ENCODE results near the gene RFLNA.

The RFLNA gene

GRCh38 chr12:124306686-124307555 is 12.0 kb downstream of the RFLNA start:
- no peaks in the 10 kb centered on the region for H3K4me1 Mint-ChIP-seq
- no peak for TF ChIP-seq CTCF (IDR thresholded peaks at IDR 0.05; ENCODE audit: unreplicated experiment in 3 of 3)
- H3K9me3 Mint-ChIP-seq, result no peaks in the 10 kb centered on the region
- H3K36me3 Mint-ChIP-seq (ENCODE audit: low read depth), result no peaks in the 10 kb centered on the region
- H3K27me3 Mint-ChIP-seq (ENCODE audit: low read depth), result peaks cover 6% of the 10 kb centered on the region
- no peak overlapping the region for H3K27ac Mint-ChIP-seq
- no peak overlapping the region for H3K4me3 Mint-ChIP-seq

GRCh38 chr12:124307556-124307825 is 12.6 kb downstream of the RFLNA start:
- TF ChIP-seq CTCF (IDR thresholded peaks at IDR 0.05; ENCODE audit: unreplicated experiment in 3 of 3), result no peak
- H3K4me1 Mint-ChIP-seq, result no peaks in the 10 kb centered on the region
- H3K9me3 Mint-ChIP-seq, result no peaks in the 10 kb centered on the region
- H3K4me3 Mint-ChIP-seq, result no peak overlapping the region
- H3K27me3 Mint-ChIP-seq (ENCODE audit: low read depth), result peaks cover 8% of the 10 kb centered on the region
- no peaks in the 10 kb centered on the region for H3K36me3 Mint-ChIP-seq (ENCODE audit: low read depth)
- H3K27ac Mint-ChIP-seq, result no peak overlapping the region

GRCh38 chr12:124308741-124309140 is 13.8 kb downstream of the RFLNA start:
- no peak overlapping the region for H3K4me3 Mint-ChIP-seq
- peaks cover 3% of the 10 kb centered on the region for H3K36me3 Mint-ChIP-seq (ENCODE audit: low read depth)
- no peak overlapping the region for H3K27ac Mint-ChIP-seq
- H3K4me1 Mint-ChIP-seq, result no peaks in the 10 kb centered on the region
- H3K27me3 Mint-ChIP-seq (ENCODE audit: low read depth), result peaks cover 9% of the 10 kb centered on the region
- H3K9me3 Mint-ChIP-seq, result no peaks in the 10 kb centered on the region
- TF ChIP-seq CTCF (IDR thresholded peaks at IDR 0.05; ENCODE audit: unreplicated experiment in 3 of 3), result no peak

- Mint-ChIP-seq H3K36me3 (ENCODE audit: low read depth) (peaks cover 5% of the 10 kb centered on the region), H3K9me3 (no peaks in the 10 kb centered on the region), H3K27ac (no peak overlapping the region), H3K4me1 (no peaks in the 10 kb centered on the region), H3K27me3 (ENCODE audit: low read depth) (peaks cover 9% of the 10 kb centered on the region), H3K4me3 (no peak overlapping the region)
- no peak for TF ChIP-seq CTCF (IDR thresholded peaks at IDR 0.05; ENCODE audit: unreplicated experiment in 3 of 3)
Measured at GRCh38 chr12:124309231-124309630, 14.3 kb downstream of the RFLNA start.

- H3K4me1 Mint-ChIP-seq, result no peaks in the 10 kb centered on the region
- H3K36me3 Mint-ChIP-seq (ENCODE audit: low read depth), result peaks cover 5% of the 10 kb centered on the region
- H3K27ac Mint-ChIP-seq, result no peak overlapping the region
- H3K9me3 Mint-ChIP-seq, result no peaks in the 10 kb centered on the region
- no peak for TF ChIP-seq CTCF (IDR thresholded peaks at IDR 0.05; ENCODE audit: unreplicated experiment in 3 of 3)
- no peak overlapping the region for H3K4me3 Mint-ChIP-seq
- H3K27me3 Mint-ChIP-seq (ENCODE audit: low read depth), result peaks cover 6% of the 10 kb centered on the region
Measured at GRCh38 chr12:124309744-124310143, 14.9 kb downstream of the RFLNA start.

- peaks cover 5% of the 10 kb centered on the region for H3K36me3 Mint-ChIP-seq (ENCODE audit: low read depth)
- H3K9me3 Mint-ChIP-seq, result no peaks in the 10 kb centered on the region
- no peak overlapping the region for H3K4me3 Mint-ChIP-seq
- no peak for TF ChIP-seq CTCF (IDR thresholded peaks at IDR 0.05; ENCODE audit: unreplicated experiment in 3 of 3)
- H3K27ac Mint-ChIP-seq, result no peak overlapping the region
- no peaks in the 10 kb centered on the region for H3K4me1 Mint-ChIP-seq
- peaks cover 3% of the 10 kb centered on the region for H3K27me3 Mint-ChIP-seq (ENCODE audit: low read depth)
Measured at GRCh38 chr12:124310178-124310577, 15.3 kb downstream of the RFLNA start.
